M059J (cell line): Measurements from ENCODE around the gene DLX5. TPM values are rescaled to one million over a fixed set of nuclear protein-coding genes. Genes with fewer than 3 reads are reported as not detected.
"Not testable (repeated sequence)": the region's sequence is repeated elsewhere in the genome, so short reads cannot be mapped to it uniquely, and the experiment has no call there.

Experiments
- DNase-seq: peaks from one replicate; pipeline ENCODE4 v3.0.0-alpha.2; 2012; ENCODE audit warnings: low read depth
- total RNA-seq: library from RNA; depleted of rRNA; stranded (reverse); fragments of >200 nt; shearing (Covaris generic); gene quantifications from 2 replicates; pipeline ENCODE4 v1.2.3, GENCODE V29; 2014; rRNA removed

The DLX5 gene
- 0.98 and 1.2 TPM in 2 replicates for total RNA-seq

GRCh38 chr7:97024209-97025129, at the start of gene DLX5:
Gene DLX5 (minus strand): TSS chr7:97024831. CDS start chr7:97024623, 208 bp downstream.
- peak; percentile 66 for DNase-seq

- DNase-seq, result not testable (repeated sequence)
Measured at GRCh38 chr7:97072025-97072424, 47.4 kb upstream of the DLX5 start.

- peak; percentile 52 for DNase-seq
Measured at GRCh38 chr7:97064972-97065587, 40.4 kb upstream of the DLX5 start.

- DNase-seq, result no peak
Measured at GRCh38 chr7:97064020-97064419, 39.4 kb upstream of the DLX5 start.

- DNase-seq, result peak; percentile 28
Measured at GRCh38 chr7:97043281-97043680, 18.6 kb upstream of the DLX5 start.

- DNase-seq, result no peak
Measured at GRCh38 chr7:97039374-97040065, 14.9 kb upstream of the DLX5 start.

- not testable (repeated sequence) for DNase-seq
Measured at GRCh38 chr7:97034213-97034852, 9.7 kb upstream of the DLX5 start.

- DNase-seq, result peak; percentile 83
Measured at GRCh38 chr7:97027427-97028234, 3.0 kb upstream of the DLX5 start.

- no peak for DNase-seq
Measured at GRCh38 chr7:97026715-97027426, 2.2 kb upstream of the DLX5 start.

- DNase-seq, result no peak
Measured at GRCh38 chr7:97025983-97026714, 1.5 kb upstream of the DLX5 start.

- no peak for DNase-seq
Measured at GRCh38 chr7:97025130-97025499, 484 bp upstream of the DLX5 start.

- DNase-seq, result no peak
Measured at GRCh38 chr7:97022491-97023306, 1.9 kb downstream of the DLX5 start.

GRCh38 chr7:97021747-97022490, 2.7 kb downstream of the DLX5 start:
- no peak for DNase-seq

GRCh38 chr7:97020996-97021746, 3.5 kb downstream of the DLX5 start:
- no peak for DNase-seq

GRCh38 chr7:97020601-97020995, 4.0 kb downstream of the DLX5 start:
- no peak for DNase-seq

- no peak for DNase-seq
Measured at GRCh38 chr7:97019710-97020225, 4.9 kb downstream of the DLX5 start.
